ENCODE data around the gene EXOSC10. TPM values are rescaled to one million over a fixed set of nuclear protein-coding genes. Genes with fewer than 3 reads are reported as not detected.

Gene EXOSC10
- 124 and 141 TPM in 2 replicates for total RNA-seq (2014; rRNA removed; shearing (Covaris generic))

GRCh38 chr1:11099310-11100148, at the start of gene EXOSC10:
Gene EXOSC10 (minus strand): TSS chr1:11099869. CDS start chr1:11099831, 38 bp downstream.
- H3K27me3 ChIP-seq (ENCODE audit: control insufficient read depth, insufficient read depth, low read length), result no peaks in the 10 kb centered on the region
- peaks cover 8% of the 10 kb centered on the region for H3K36me3 ChIP-seq (replicated peaks; ENCODE audit: control insufficient read depth, insufficient read depth, low read length)
- DNase-seq, result peak; percentile 98
- H3K4me3 ChIP-seq (ENCODE audit: insufficient read depth, low read depth, low read length), result peak within 1 kb of the TSS; percentile 99

DNA sequence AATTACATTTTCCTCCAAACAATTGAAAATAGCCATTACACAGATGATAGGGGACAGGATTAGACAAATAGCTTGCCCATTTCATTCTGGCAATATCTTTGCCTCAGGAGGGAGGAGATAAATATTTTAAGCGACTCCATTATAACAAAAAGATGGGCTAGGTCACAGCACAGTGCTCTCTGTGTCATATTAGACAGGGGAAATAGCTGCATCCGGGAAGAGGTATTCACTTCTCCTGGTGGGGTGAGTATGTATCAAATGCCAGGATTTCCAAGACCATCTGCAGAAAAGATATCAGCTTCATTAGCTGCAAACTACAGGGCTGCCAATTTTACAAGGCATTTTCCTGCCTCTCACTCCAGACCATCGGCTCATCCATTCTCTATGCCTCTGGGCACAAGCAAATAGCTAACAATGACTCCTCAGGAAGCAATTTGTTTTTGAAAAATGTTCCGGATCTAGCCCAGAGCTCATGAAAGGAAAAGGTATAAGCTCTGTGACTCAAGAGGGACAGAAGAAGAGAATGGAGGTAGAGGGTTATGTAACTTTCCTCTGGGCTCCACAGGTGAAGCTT, 47.6 kb upstream of the EXOSC10 start:
- H3K36me3 ChIP-seq (replicated peaks; ENCODE audit: control insufficient read depth, insufficient read depth, low read length), result peaks cover 29% of the 10 kb centered on the region
- no peak for DNase-seq

GRCh38 chr1:11145741-11146140, 46.1 kb upstream of the EXOSC10 start:
- DNase-seq, result no peak
- H3K36me3 ChIP-seq (replicated peaks; ENCODE audit: control insufficient read depth, insufficient read depth, low read length), result peaks cover 29% of the 10 kb centered on the region
- no peaks in the 10 kb centered on the region for H3K27me3 ChIP-seq (ENCODE audit: control insufficient read depth, insufficient read depth, low read length)
- no peak overlapping the region for H3K4me3 ChIP-seq (ENCODE audit: insufficient read depth, low read depth, low read length)

More for the DNA sequence above, 47.6 kb upstream of the EXOSC10 start:
- H3K4me3 ChIP-seq (ENCODE audit: insufficient read depth, low read depth, low read length), result no peak overlapping the region
- H3K27me3 ChIP-seq (ENCODE audit: control insufficient read depth, insufficient read depth, low read length), result no peaks in the 10 kb centered on the region

- Histone ChIP-seq H3K4me3 (ENCODE audit: insufficient read depth, low read depth, low read length) (no peak overlapping the region), H3K27me3 (ENCODE audit: control insufficient read depth, insufficient read depth, low read length) (no peaks in the 10 kb centered on the region), H3K36me3 (replicated peaks; ENCODE audit: control insufficient read depth, insufficient read depth, low read length) (peaks cover 27% of the 10 kb centered on the region)
- DNase-seq, result no peak
Observed at GRCh38 chr1:11144570-11145256, 45.0 kb upstream of the EXOSC10 start.

DNA sequence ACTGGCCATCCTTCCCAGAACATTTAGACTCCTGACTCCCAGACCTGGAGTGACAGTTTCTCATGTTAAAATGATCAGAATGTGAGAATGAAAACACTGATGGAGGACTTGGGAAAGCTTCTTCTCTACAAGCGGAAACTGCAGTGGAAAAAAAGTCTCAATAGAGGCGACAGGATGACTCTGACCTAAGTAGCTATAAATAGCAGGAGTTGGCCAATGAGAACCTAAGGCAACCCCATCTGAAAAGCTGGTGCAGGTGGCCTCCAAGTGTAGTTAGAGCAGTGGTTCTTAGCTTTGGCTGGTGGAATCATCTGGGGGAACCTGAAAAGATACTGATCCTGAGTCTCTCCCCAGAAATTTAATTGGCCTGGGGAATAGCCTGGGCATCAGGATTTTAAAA, 44.2 kb upstream of the EXOSC10 start:
- H3K36me3 ChIP-seq (replicated peaks; ENCODE audit: control insufficient read depth, insufficient read depth, low read length), result peaks cover 29% of the 10 kb centered on the region
- no peak for DNase-seq
- H3K4me3 ChIP-seq (ENCODE audit: insufficient read depth, low read depth, low read length), result no peak overlapping the region
- no peaks in the 10 kb centered on the region for H3K27me3 ChIP-seq (ENCODE audit: control insufficient read depth, insufficient read depth, low read length)

DNA sequence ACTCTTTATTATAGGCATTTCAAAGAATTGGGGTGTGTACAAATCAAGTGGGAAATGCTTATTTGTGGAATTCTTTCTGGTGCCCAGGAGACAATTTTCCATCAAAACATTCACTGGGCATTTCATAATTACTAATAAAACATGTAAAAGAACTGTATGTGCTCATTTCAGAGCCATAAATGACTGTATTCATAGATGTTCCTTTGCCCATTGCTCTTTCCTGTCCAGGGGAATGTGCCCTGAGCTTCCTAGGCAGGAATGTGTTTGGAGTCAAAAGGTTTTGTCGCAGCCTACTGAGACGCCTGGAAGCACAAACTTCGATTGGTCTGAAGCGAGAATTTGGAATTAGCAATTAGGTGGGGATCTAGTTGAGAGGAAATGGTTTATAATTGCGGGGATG, 43.7 kb upstream of the EXOSC10 start:
- H3K27me3 ChIP-seq (ENCODE audit: control insufficient read depth, insufficient read depth, low read length), result no peaks in the 10 kb centered on the region
- no peak for DNase-seq
- peaks cover 30% of the 10 kb centered on the region for H3K36me3 ChIP-seq (replicated peaks; ENCODE audit: control insufficient read depth, insufficient read depth, low read length)
- H3K4me3 ChIP-seq (ENCODE audit: insufficient read depth, low read depth, low read length), result no peak overlapping the region

DNA sequence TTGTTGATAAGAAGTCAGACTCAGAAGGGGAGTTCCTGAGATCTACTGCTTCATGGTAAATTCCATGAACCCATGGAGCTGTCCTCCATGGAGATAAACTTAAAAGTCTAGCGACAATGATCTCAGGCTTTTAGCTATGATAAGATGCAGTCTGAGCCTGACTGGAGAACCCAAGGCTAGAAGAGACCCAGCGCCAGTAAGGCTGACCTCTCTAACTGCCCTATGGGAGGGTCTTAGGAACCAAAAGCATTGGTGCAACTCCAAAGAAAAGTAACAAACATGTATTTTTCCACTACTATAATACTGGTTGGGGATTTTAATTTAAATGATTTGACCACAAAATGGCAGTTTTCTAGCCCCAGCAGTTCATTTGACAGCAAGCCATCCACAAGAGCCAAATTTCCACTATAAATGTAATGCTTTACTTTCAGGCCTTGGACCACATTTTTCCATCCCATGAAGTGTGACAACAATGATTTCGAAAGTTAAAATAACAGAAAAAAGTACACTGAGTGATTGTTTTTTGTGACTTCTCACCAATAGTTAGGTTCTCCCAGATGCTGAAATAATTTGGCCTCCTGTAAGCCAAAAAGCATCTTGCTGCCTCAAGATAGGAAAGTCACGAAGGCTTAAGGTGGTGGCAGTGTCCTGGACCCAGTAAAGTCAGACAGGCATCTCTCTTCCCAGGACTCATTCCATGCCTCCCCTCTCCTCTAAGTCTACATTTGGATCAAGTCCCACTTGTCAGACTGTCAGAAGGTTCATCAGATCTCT, 43.1 kb upstream of the EXOSC10 start:
- peaks cover 31% of the 10 kb centered on the region for H3K36me3 ChIP-seq (replicated peaks; ENCODE audit: control insufficient read depth, insufficient read depth, low read length)
- H3K27me3 ChIP-seq (ENCODE audit: control insufficient read depth, insufficient read depth, low read length), result no peaks in the 10 kb centered on the region
- DNase-seq, result no peak
- H3K4me3 ChIP-seq (ENCODE audit: insufficient read depth, low read depth, low read length), result no peak overlapping the region

GRCh38 chr1:11138952-11139351, 39.3 kb upstream of the EXOSC10 start:
- H3K36me3 ChIP-seq (replicated peaks; ENCODE audit: control insufficient read depth, insufficient read depth, low read length), result peaks cover 21% of the 10 kb centered on the region
- H3K27me3 ChIP-seq (ENCODE audit: control insufficient read depth, insufficient read depth, low read length), result no peaks in the 10 kb centered on the region
- DNase-seq, result no peak
- H3K4me3 ChIP-seq (ENCODE audit: insufficient read depth, low read depth, low read length), result no peak overlapping the region

DNA sequence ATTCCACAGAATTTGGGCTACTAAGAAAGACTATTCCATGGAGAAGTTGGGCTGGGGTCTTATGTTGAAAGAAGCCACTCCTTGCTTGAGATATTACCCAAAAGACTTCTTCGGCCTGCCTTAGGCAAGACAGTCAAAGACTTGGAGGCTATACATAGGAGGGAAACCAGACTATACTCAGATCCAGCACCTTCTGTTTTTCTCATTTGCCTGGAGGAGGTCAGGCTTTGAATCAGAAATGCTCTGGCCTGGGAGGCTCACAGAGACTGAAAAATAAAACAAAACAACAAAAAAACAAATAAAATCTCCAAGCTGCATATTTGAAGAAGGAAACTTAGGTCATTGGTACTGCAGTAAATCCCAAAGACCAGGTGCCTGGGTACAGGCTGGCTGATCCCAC, 38.4 kb upstream of the EXOSC10 start:
- no peak for DNase-seq
- no peaks in the 10 kb centered on the region for H3K27me3 ChIP-seq (ENCODE audit: control insufficient read depth, insufficient read depth, low read length)
- H3K4me3 ChIP-seq (ENCODE audit: insufficient read depth, low read depth, low read length), result no peak overlapping the region
- peaks cover 25% of the 10 kb centered on the region for H3K36me3 ChIP-seq (replicated peaks; ENCODE audit: control insufficient read depth, insufficient read depth, low read length)

DNA sequence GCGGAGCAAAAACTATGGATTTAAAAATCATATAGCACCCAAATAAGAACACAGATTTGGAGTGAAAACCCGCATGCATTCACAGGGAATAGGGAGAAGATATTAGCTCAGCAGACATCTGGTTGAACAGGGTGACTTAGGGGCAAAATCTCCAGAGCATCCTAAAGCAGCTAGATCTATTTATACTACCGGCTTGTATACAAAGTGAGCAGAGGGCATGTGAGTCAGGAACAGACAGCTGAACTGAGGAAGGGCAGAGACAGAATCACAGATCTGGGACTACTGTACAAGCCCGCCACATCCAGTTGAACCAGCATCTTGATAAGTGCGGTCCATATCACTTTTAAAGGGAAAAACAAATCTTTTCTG, 35.2 kb upstream of the EXOSC10 start:
- H3K27me3 ChIP-seq (ENCODE audit: control insufficient read depth, insufficient read depth, low read length), result no peaks in the 10 kb centered on the region
- no peak for DNase-seq
- peaks cover 32% of the 10 kb centered on the region for H3K36me3 ChIP-seq (replicated peaks; ENCODE audit: control insufficient read depth, insufficient read depth, low read length)
- no peak overlapping the region for H3K4me3 ChIP-seq (ENCODE audit: insufficient read depth, low read depth, low read length)

DNA sequence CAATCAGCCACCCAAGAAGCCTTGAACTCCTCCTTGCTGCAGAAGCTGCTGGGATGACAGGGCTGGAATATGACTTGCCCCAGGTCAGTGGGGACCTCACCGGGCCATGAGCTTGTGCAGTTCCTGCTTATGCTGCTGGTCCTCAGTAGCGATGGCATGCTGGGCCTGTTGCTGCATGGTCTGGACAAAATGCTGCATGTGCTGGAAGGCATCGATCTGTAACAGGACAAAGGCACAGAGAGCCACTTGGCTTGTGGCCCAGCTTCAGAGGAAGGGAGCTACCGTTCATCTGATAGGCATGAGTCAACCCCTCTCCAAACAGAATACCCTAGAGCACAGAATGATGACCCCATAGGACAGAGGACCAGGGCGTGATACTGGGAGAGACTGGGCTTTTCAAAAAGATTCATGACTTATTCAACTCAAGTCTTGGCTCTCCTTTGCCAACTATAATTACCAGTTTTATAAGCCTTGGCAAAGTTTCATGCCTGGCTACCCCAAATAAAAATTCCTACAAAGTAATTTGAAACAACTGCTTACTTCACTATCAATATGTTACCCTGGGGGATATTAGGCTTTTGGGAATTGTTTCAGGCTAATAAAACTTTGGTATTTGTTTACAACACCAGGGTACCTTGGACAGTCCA, 34.7 kb upstream of the EXOSC10 start:
- peaks cover 35% of the 10 kb centered on the region for H3K36me3 ChIP-seq (replicated peaks; ENCODE audit: control insufficient read depth, insufficient read depth, low read length)
- no peaks in the 10 kb centered on the region for H3K27me3 ChIP-seq (ENCODE audit: control insufficient read depth, insufficient read depth, low read length)
- no peak overlapping the region for H3K4me3 ChIP-seq (ENCODE audit: insufficient read depth, low read depth, low read length)
- no peak for DNase-seq

DNA sequence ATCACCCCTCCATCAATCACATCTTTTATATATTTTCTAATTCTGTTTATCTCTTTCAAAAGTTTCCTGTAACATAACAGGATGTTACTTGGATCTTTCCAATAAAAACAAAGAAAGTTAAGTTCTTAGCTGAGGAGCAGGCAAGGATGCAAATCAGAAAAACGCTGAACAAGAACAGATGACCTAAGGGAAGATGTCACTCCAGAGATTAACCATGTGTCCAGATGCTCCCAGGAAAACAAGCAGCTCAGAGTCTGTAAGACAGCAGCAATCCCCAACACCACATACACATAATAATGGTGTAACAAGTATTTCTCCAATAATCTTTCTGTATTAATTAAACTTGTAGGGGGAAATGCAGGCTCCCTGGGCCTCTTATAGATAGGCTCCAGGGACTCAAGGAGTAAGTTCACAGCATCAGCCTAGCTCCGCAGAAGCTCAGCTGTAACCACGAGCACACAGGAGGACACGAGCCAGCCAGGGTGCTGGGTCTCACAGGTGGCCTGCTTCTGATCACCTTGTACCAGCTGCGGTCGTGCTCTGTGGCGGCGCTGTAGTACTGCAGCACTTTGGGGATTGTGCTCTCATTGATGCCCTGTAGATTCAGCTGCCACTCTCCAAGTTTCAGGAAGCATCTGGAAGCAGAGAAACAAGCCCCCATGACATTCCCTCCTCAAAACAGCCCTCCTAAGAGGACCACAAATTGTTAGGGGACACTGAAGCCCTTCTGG, 33.1 kb upstream of the EXOSC10 start:
- Histone ChIP-seq H3K4me3 (ENCODE audit: insufficient read depth, low read depth, low read length) (no peak overlapping the region), H3K36me3 (replicated peaks; ENCODE audit: control insufficient read depth, insufficient read depth, low read length) (peaks cover 43% of the 10 kb centered on the region), H3K27me3 (ENCODE audit: control insufficient read depth, insufficient read depth, low read length) (no peaks in the 10 kb centered on the region)
- DNase-seq, result peak; percentile 33

DNA sequence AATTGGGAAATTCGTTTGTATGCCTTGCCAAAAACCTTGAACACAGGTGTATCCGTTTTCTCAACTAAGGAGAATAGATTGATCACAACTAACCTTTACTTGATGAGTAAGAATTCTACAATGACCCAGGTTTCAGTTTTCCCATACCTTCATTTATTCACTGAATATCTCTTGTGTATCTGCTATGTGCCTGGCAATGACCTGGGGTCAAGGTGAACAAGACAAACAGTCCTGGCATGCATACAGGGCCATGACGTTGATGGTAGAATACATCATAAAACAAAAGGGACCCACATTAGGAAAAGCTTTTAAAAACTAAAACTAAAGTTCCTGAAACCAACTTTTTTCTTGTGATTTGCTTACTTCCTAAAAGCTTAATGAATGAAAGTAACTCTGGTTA, 32.1 kb upstream of the EXOSC10 start:
- H3K27me3 ChIP-seq (ENCODE audit: control insufficient read depth, insufficient read depth, low read length), result no peaks in the 10 kb centered on the region
- no peak for DNase-seq
- no peak overlapping the region for H3K4me3 ChIP-seq (ENCODE audit: insufficient read depth, low read depth, low read length)
- peaks cover 46% of the 10 kb centered on the region for H3K36me3 ChIP-seq (replicated peaks; ENCODE audit: control insufficient read depth, insufficient read depth, low read length)
